ENCODE results near the gene CHRNE. TPM values are rescaled to one million over a fixed set of nuclear protein-coding genes. Genes with fewer than 3 reads are reported as not detected.
A peak's percentile ranks its signal among the peaks of the same experiment; 100 is the strongest.

The CHRNE gene
- total and polyA plus RNA-seq, 2 donors (not counting 1 experiment from before 2014, with no cell fraction given) = 0.99 to 4.7 TPM

- H3K27me3 ChIP-seq (replicated peaks in 1 of 4; ENCODE audit: control extremely low read depth in 1 of 4, control insufficient read depth in 3 of 4, insufficient read depth in 4 of 4, low read length in 3 of 4) = peaks cover 0 to 16% (median 3%) of the 10 kb centered on the region in 4 experiments
- H4K20me1 ChIP-seq (ENCODE audit: control insufficient read depth, insufficient read depth, low read length, poor library complexity, severe bottlenecking) = no peaks in the 10 kb centered on the region
- 98% methylated on average over 12 of the region's 12 CpGs for WGBS (ENCODE audit: insufficient coverage)
- no peaks in the 10 kb centered on the region for H3K9me3 ChIP-seq (ENCODE audit: control extremely low read depth in 1 of 3, control insufficient read depth in 2 of 3, insufficient read depth in 1 of 3, low read length in 2 of 3)
- Mint-ChIP-seq H3K4me1 (peaks cover 27% of the 10 kb centered on the region), H3K9me3 (ENCODE audit: insufficient read depth) (no peaks in the 10 kb centered on the region), H3K27ac (no peak overlapping the region), H3K4me3 (no peak overlapping the region), H3K27me3 (peaks cover 15% of the 10 kb centered on the region)
- H2AFZ ChIP-seq (ENCODE audit: insufficient read depth, low read depth, low read length, poor library complexity, severe bottlenecking) = no peak overlapping the region
- no peak overlapping the region for H3K4me2 ChIP-seq (replicated peaks; ENCODE audit: low read depth, low read length, poor library complexity, severe bottlenecking)
- ChIA-PET POLR2A (no interaction called here), CTCF (interaction anchor here (0.8 kb wide), 1 partner anchor 23 kb away, joined by 4 read pairs; no protein-coding TSS in a partner anchor)
- H3K27ac ChIP-seq (ENCODE audit: low read length in 2 of 2) = no peak overlapping the region
- intact Hi-C loops (cut with micrococcal nuclease) = no loop called here
- TF ChIP-seq EZH2 (IDR thresholded peaks at IDR 0.05; ENCODE audit: borderline replicate concordance, insufficient read depth, low read depth, low read length, poor library complexity, severe bottlenecking) (no peak), CTCF (IDR thresholded peaks at IDR 0.05) (no peak)
- peaks cover 11 to 17% of the 10 kb centered on the region in 2 donors for H3K4me1 ChIP-seq (ENCODE audit: control insufficient read depth in 2 of 2, insufficient read depth in 2 of 2, low read length in 2 of 2)
- no peak overlapping the region for H3K9ac ChIP-seq (ENCODE audit: low read length)
- DNase-seq (no peak), ATAC-seq (ENCODE audit: low read depth) (no peak)
- H3K79me2 ChIP-seq (ENCODE audit: control insufficient read depth, insufficient read depth, low read length) = no peaks in the 10 kb centered on the region
- no peak overlapping the region for H3K4me3 ChIP-seq (ENCODE audit: control extremely low read depth in 1 of 5, extremely low read depth in 1 of 5, insufficient read depth in 1 of 5, low read depth in 2 of 5, low read length in 4 of 5)
- peaks cover 0 to 13% of the 10 kb centered on the region in 2 experiments for H3K36me3 ChIP-seq (replicated peaks in 1 of 2; ENCODE audit: control extremely low read depth in 1 of 2, control insufficient read depth in 1 of 2, extremely low read depth in 1 of 2, insufficient read depth in 2 of 2, low read length in 1 of 2)
Observed at GRCh38 chr17:4932756-4933155, 29.9 kb upstream of the CHRNE start.

- TF ChIP-seq CTCF (IDR thresholded peaks at IDR 0.05) (no peak), EZH2 (IDR thresholded peaks at IDR 0.05; ENCODE audit: borderline replicate concordance, insufficient read depth, low read depth, low read length, poor library complexity, severe bottlenecking) (no peak)
- Mint-ChIP-seq H3K27me3 (peaks cover 15% of the 10 kb centered on the region), H3K9me3 (ENCODE audit: insufficient read depth) (no peaks in the 10 kb centered on the region), H3K4me1 (peaks cover 25% of the 10 kb centered on the region), H3K4me3 (no peak within 1 kb of the TSS), H3K27ac (no peak within 1 kb of the TSS)
- WGBS (ENCODE audit: insufficient coverage) = 51% methylated on average over 10 of the region's 14 CpGs
- peaks cover 11 to 17% of the 10 kb centered on the region in 2 donors for H3K4me1 ChIP-seq (ENCODE audit: control insufficient read depth in 2 of 2, insufficient read depth in 2 of 2, low read length in 2 of 2)
- peak within 1 kb of the TSS; percentile 20 for H3K4me2 ChIP-seq (replicated peaks; ENCODE audit: low read depth, low read length, poor library complexity, severe bottlenecking)
- H3K27me3 ChIP-seq (replicated peaks in 1 of 4; ENCODE audit: control extremely low read depth in 1 of 4, control insufficient read depth in 3 of 4, insufficient read depth in 4 of 4, low read length in 3 of 4) = peaks cover 0 to 16% (median 3%) of the 10 kb centered on the region in 4 experiments
- no peak within 1 kb of the TSS for H2AFZ ChIP-seq (ENCODE audit: insufficient read depth, low read depth, low read length, poor library complexity, severe bottlenecking)
- intact Hi-C loops (cut with micrococcal nuclease) = no loop called here
- ATAC-seq (ENCODE audit: low read depth) = no peak
- H3K9me3 ChIP-seq (ENCODE audit: control extremely low read depth in 1 of 3, control insufficient read depth in 2 of 3, insufficient read depth in 1 of 3, low read length in 2 of 3) = no peaks in the 10 kb centered on the region
- ChIA-PET CTCF (no interaction called here), POLR2A (no interaction called here)
- H3K9ac ChIP-seq (ENCODE audit: low read length) = no peak within 1 kb of the TSS
- H3K36me3 ChIP-seq (replicated peaks in 1 of 2; ENCODE audit: control extremely low read depth in 1 of 2, control insufficient read depth in 1 of 2, extremely low read depth in 1 of 2, insufficient read depth in 2 of 2, low read length in 1 of 2) = peaks cover 0 to 6% of the 10 kb centered on the region in 2 experiments
- no peaks in the 10 kb centered on the region for H3K79me2 ChIP-seq (ENCODE audit: control insufficient read depth, insufficient read depth, low read length)
- no peaks in the 10 kb centered on the region for H4K20me1 ChIP-seq (ENCODE audit: control insufficient read depth, insufficient read depth, low read length, poor library complexity, severe bottlenecking)
- H3K4me3 ChIP-seq (ENCODE audit: control extremely low read depth in 1 of 5, extremely low read depth in 1 of 5, insufficient read depth in 1 of 5, low read depth in 2 of 5, low read length in 4 of 5) = no peak within 1 kb of the TSS
- H3K27ac ChIP-seq (ENCODE audit: low read length in 2 of 2) = no peak within 1 kb of the TSS
- DNase-seq = peak; percentile 33
Observed at GRCh38 chr17:4931963-4932362, 29.1 kb upstream of the CHRNE start, which contains the start of gene GP1BA. TSS of gene GP1BA (plus strand) at chr17:4932277. CDS start at chr17:4932605, 328 bp downstream.

Data from B cell (primary cell).